ENCODE results near the gene TAC4.
A peak's percentile ranks its signal among the peaks of the same experiment; 100 is the strongest.

DNA sequence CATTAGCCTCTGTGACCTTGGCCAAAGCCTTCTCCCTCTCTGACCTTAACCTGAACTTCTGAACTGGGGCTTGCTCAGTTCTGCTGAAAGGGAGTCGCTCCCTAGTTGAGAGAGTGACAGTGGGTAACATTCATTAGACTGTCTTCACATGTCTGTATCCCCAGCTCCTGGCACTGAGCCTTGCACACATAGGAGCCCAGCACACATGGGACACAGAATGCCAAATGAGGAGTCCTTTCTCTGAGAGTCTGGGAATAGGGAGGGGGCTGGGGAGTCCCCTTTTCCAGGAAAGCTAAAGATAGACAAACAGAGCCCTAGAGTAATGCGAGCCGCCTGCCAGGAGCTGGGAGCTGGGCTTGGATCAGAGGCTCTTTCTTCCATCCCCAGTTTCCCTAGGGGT lies 2.5 kb downstream of the TAC4 start:
- TF ChIP-seq, protein P1, sequence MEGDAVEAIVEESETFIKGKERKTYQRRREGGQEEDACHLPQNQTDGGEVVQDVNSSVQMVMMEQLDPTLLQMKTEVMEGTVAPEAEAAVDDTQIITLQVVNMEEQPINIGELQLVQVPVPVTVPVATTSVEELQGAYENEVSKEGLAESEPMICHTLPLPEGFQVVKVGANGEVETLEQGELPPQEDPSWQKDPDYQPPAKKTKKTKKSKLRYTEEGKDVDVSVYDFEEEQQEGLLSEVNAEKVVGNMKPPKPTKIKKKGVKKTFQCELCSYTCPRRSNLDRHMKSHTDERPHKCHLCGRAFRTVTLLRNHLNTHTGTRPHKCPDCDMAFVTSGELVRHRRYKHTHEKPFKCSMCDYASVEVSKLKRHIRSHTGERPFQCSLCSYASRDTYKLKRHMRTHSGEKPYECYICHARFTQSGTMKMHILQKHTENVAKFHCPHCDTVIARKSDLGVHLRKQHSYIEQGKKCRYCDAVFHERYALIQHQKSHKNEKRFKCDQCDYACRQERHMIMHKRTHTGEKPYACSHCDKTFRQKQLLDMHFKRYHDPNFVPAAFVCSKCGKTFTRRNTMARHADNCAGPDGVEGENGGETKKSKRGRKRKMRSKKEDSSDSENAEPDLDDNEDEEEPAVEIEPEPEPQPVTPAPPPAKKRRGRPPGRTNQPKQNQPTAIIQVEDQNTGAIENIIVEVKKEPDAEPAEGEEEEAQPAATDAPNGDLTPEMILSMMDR (IDR thresholded peaks at IDR 0.05 in 8 of 11, conservative IDR thresholded peaks at IDR 0.05 in 3 of 11): no peak
- TF ChIP-seq POLR2A (IDR thresholded peaks at IDR 0.05) (no peak), POLR2AphosphoS5 (IDR thresholded peaks at IDR 0.05) (peak in 1 of 3 donors; percentile 51)
